ENCODE measurements around the gene IAH1. TPM values are rescaled to one million over a fixed set of nuclear protein-coding genes. Genes with fewer than 3 reads are reported as not detected.
"Not testable (repeated sequence)": the region's sequence is repeated elsewhere in the genome, so short reads cannot be mapped to it uniquely, and the experiment has no call there.

The IAH1 gene
- total and polyA plus RNA-seq, 4 donors = 44.9 to 76.0 (median 68.4) TPM

- H3K27me3 ChIP-seq (ENCODE audit: control insufficient read depth, insufficient read depth, low read length) = no peaks in the 10 kb centered on the region
- H3K4me1 ChIP-seq (ENCODE audit: control insufficient read depth, insufficient read depth, low read length) = no peaks in the 10 kb centered on the region
- H3K4me3 ChIP-seq (ENCODE audit: low read depth, low read length) = no peak overlapping the region
- DNase-seq (ENCODE audit: low read depth in 4 of 6, low spot score in 6 of 6) = no peak
- H3K9me3 ChIP-seq (ENCODE audit: control insufficient read depth, insufficient read depth, low read length) = no peaks in the 10 kb centered on the region
- peaks cover 60% of the 10 kb centered on the region for H3K36me3 ChIP-seq (ENCODE audit: control insufficient read depth, insufficient read depth, low read length)
- WGBS (ENCODE audit: insufficient coverage) = no CpG with 5 or more reads among the region's 1 CpG
- H3K27ac ChIP-seq (ENCODE audit: low read depth, low read length) = no peak overlapping the region
These were observed 14.5 kb downstream of the IAH1 start for GRCh38 chr2:9488583-9489547.

GRCh38 chr2:9490789-9491188 lies 16.4 kb downstream of the IAH1 start:
- H3K27ac ChIP-seq (ENCODE audit: low read depth, low read length) = no peak overlapping the region
- WGBS (ENCODE audit: insufficient coverage) = 75% methylated on average over 1 of the region's 2 CpGs
- no peaks in the 10 kb centered on the region for H3K4me1 ChIP-seq (ENCODE audit: control insufficient read depth, insufficient read depth, low read length)
- H3K9me3 ChIP-seq (ENCODE audit: control insufficient read depth, insufficient read depth, low read length) = no peaks in the 10 kb centered on the region
- H3K27me3 ChIP-seq (ENCODE audit: control insufficient read depth, insufficient read depth, low read length) = no peaks in the 10 kb centered on the region
- no peak for DNase-seq (ENCODE audit: low read depth in 4 of 6, low spot score in 6 of 6)
- no peak overlapping the region for H3K4me3 ChIP-seq (ENCODE audit: low read depth, low read length)
- peaks cover 54% of the 10 kb centered on the region for H3K36me3 ChIP-seq (ENCODE audit: control insufficient read depth, insufficient read depth, low read length)

GRCh38 chr2:9492927-9493326 lies 18.6 kb downstream of the IAH1 start:
- DNase-seq (ENCODE audit: low read depth in 4 of 6, low spot score in 6 of 6) = no peak
- WGBS (ENCODE audit: insufficient coverage) = no CpG with 5 or more reads among the region's 2 CpGs
- Histone ChIP-seq H3K36me3 (ENCODE audit: control insufficient read depth, insufficient read depth, low read length) (peaks cover 53% of the 10 kb centered on the region), H3K9me3 (ENCODE audit: control insufficient read depth, insufficient read depth, low read length) (no peaks in the 10 kb centered on the region), H3K4me1 (ENCODE audit: control insufficient read depth, insufficient read depth, low read length) (no peaks in the 10 kb centered on the region), H3K4me3 (ENCODE audit: low read depth, low read length) (no peak overlapping the region), H3K27ac (ENCODE audit: low read depth, low read length) (no peak overlapping the region), H3K27me3 (ENCODE audit: control insufficient read depth, insufficient read depth, low read length) (no peaks in the 10 kb centered on the region)

- no peak for DNase-seq (ENCODE audit: low read depth in 4 of 6, low spot score in 6 of 6)
- no peaks in the 10 kb centered on the region for H3K27me3 ChIP-seq (ENCODE audit: control insufficient read depth, insufficient read depth, low read length)
- WGBS (ENCODE audit: insufficient coverage) = 91% methylated on average over 1 of the region's 3 CpGs
- no peak overlapping the region for H3K27ac ChIP-seq (ENCODE audit: low read depth, low read length)
- no peaks in the 10 kb centered on the region for H3K9me3 ChIP-seq (ENCODE audit: control insufficient read depth, insufficient read depth, low read length)
- no peak overlapping the region for H3K4me3 ChIP-seq (ENCODE audit: low read depth, low read length)
- no peaks in the 10 kb centered on the region for H3K4me1 ChIP-seq (ENCODE audit: control insufficient read depth, insufficient read depth, low read length)
- peaks cover 53% of the 10 kb centered on the region for H3K36me3 ChIP-seq (ENCODE audit: control insufficient read depth, insufficient read depth, low read length)
These were observed 19.1 kb downstream of the IAH1 start for GRCh38 chr2:9493478-9493877.

GRCh38 chr2:9494081-9494480 lies 19.7 kb downstream of the IAH1 start:
- Histone ChIP-seq H3K4me3 (ENCODE audit: low read depth, low read length) (no peak overlapping the region), H3K9me3 (ENCODE audit: control insufficient read depth, insufficient read depth, low read length) (no peaks in the 10 kb centered on the region), H3K27ac (ENCODE audit: low read depth, low read length) (no peak overlapping the region), H3K4me1 (ENCODE audit: control insufficient read depth, insufficient read depth, low read length) (no peaks in the 10 kb centered on the region), H3K27me3 (ENCODE audit: control insufficient read depth, insufficient read depth, low read length) (no peaks in the 10 kb centered on the region), H3K36me3 (ENCODE audit: control insufficient read depth, insufficient read depth, low read length) (peaks cover 53% of the 10 kb centered on the region)
- WGBS (ENCODE audit: insufficient coverage) = 89% methylated on average over 1 of the region's 1 CpG
- no peak for DNase-seq (ENCODE audit: low read depth in 4 of 6, low spot score in 6 of 6)

- DNase-seq (ENCODE audit: low read depth in 4 of 6, low spot score in 6 of 6) = no peak
- Histone ChIP-seq H3K27ac (ENCODE audit: low read depth, low read length) (no peak overlapping the region), H3K4me3 (ENCODE audit: low read depth, low read length) (no peak overlapping the region), H3K4me1 (ENCODE audit: control insufficient read depth, insufficient read depth, low read length) (no peaks in the 10 kb centered on the region), H3K9me3 (ENCODE audit: control insufficient read depth, insufficient read depth, low read length) (no peaks in the 10 kb centered on the region), H3K36me3 (ENCODE audit: control insufficient read depth, insufficient read depth, low read length) (peaks cover 39% of the 10 kb centered on the region), H3K27me3 (ENCODE audit: control insufficient read depth, insufficient read depth, low read length) (no peaks in the 10 kb centered on the region)
- WGBS (ENCODE audit: insufficient coverage) = 94% methylated on average over 4 of the region's 4 CpGs
These were observed 22.7 kb downstream of the IAH1 start for GRCh38 chr2:9497017-9497416.

- peaks cover 41% of the 10 kb centered on the region for H3K36me3 ChIP-seq (ENCODE audit: control insufficient read depth, insufficient read depth, low read length)
- WGBS (ENCODE audit: insufficient coverage) = 86% methylated on average over 1 of the region's 1 CpG
- DNase-seq (ENCODE audit: low read depth in 4 of 6, low spot score in 6 of 6) = no peak
These were observed 23.9 kb downstream of the IAH1 start for GRCh38 chr2:9498210-9498609.

GRCh38 chr2:9508931-9509330 lies 34.6 kb downstream of the IAH1 start:
- Histone ChIP-seq H3K9me3 (ENCODE audit: control insufficient read depth, insufficient read depth, low read length) (no peaks in the 10 kb centered on the region), H3K27ac (ENCODE audit: low read depth, low read length) (no peak overlapping the region), H3K4me1 (ENCODE audit: control insufficient read depth, insufficient read depth, low read length) (no peaks in the 10 kb centered on the region), H3K4me3 (ENCODE audit: low read depth, low read length) (no peak overlapping the region), H3K36me3 (ENCODE audit: control insufficient read depth, insufficient read depth, low read length) (peaks cover 18% of the 10 kb centered on the region), H3K27me3 (ENCODE audit: control insufficient read depth, insufficient read depth, low read length) (no peaks in the 10 kb centered on the region)
- no CpG with 5 or more reads among the region's 1 CpG for WGBS (ENCODE audit: insufficient coverage)
- no peak for DNase-seq (ENCODE audit: low read depth in 4 of 6, low spot score in 6 of 6)

More at GRCh38 chr2:9498210-9498609, 23.9 kb downstream of the IAH1 start:
- H3K27me3 ChIP-seq (ENCODE audit: control insufficient read depth, insufficient read depth, low read length) = no peaks in the 10 kb centered on the region
- no peak overlapping the region for H3K4me3 ChIP-seq (ENCODE audit: low read depth, low read length)
- H3K4me1 ChIP-seq (ENCODE audit: control insufficient read depth, insufficient read depth, low read length) = no peaks in the 10 kb centered on the region
- H3K27ac ChIP-seq (ENCODE audit: low read depth, low read length) = no peak overlapping the region
- no peaks in the 10 kb centered on the region for H3K9me3 ChIP-seq (ENCODE audit: control insufficient read depth, insufficient read depth, low read length)

GRCh38 chr2:9513946-9514345 lies 39.6 kb downstream of the IAH1 start:
- DNase-seq (ENCODE audit: low read depth in 4 of 6, low spot score in 6 of 6); H3K4me3 ChIP-seq (ENCODE audit: low read depth, low read length); H3K9me3 ChIP-seq (ENCODE audit: control insufficient read depth, insufficient read depth, low read length); H3K4me1 ChIP-seq (ENCODE audit: control insufficient read depth, insufficient read depth, low read length); H3K27me3 ChIP-seq (ENCODE audit: control insufficient read depth, insufficient read depth, low read length); H3K27ac ChIP-seq (ENCODE audit: low read depth, low read length); H3K36me3 ChIP-seq (ENCODE audit: control insufficient read depth, insufficient read depth, low read length): not testable (repeated sequence)
- 100% methylated on average over 1 of the region's 3 CpGs for WGBS (ENCODE audit: insufficient coverage)

All from spinal cord (tissue), 10 donors.